SJCRH30 (cell line): ENCODE measurements around the gene SPRYD3. TPM values are rescaled to one million over a fixed set of nuclear protein-coding genes. Genes with fewer than 3 reads are reported as not detected.

Experiments
- DNase-seq, 2 experiments: peaks; one replicate each; pipeline ENCODE4 v3.0.0-alpha.2; 2015 to 2020
- H3K27ac ChIP-seq: fragments of 250-450 bp; sonication (Bioruptor Pico); 2 replicates; pipeline ENCODE4 v1.5.1; 2020; ENCODE audit warnings: mild to moderate bottlenecking, moderate library complexity
- H3K27me3 ChIP-seq: fragments of 250-450 bp; sonication (Bioruptor Pico); 2 replicates; pipeline ENCODE4 v1.5.1; 2020; ENCODE audit warnings: mild to moderate bottlenecking, moderate library complexity
- H3K36me3 ChIP-seq: fragments of 250-450 bp; sonication (Bioruptor Pico); 2 replicates; pipeline ENCODE4 v1.5.1; 2020; ENCODE audit warnings: mild to moderate bottlenecking, moderate library complexity
- H3K4me1 ChIP-seq: fragments of 250-450 bp; sonication (Bioruptor Pico); 2 replicates; pipeline ENCODE4 v1.5.1; 2020; ENCODE audit warnings: mild to moderate bottlenecking, moderate library complexity
- H3K4me3 ChIP-seq: fragments of 250-450 bp; sonication (Bioruptor Pico); 2 replicates; pipeline ENCODE4 v1.5.1; 2020; ENCODE audit warnings: mild to moderate bottlenecking, moderate library complexity
- H3K9me3 ChIP-seq: fragments of 250-450 bp; sonication (Bioruptor Pico); replicated peaks from 2 replicates; pipeline ENCODE4 v1.5.1; 2020; ENCODE audit warnings: mild to moderate bottlenecking, moderate library complexity
- total RNA-seq: library from RNA; depleted of rRNA; stranded (reverse); fragments of >200 nt; shearing (Covaris generic); gene quantifications from 2 replicates; pipeline ENCODE4 v1.2.3, GENCODE V29; 2014

SPRYD3 gene
- total RNA-seq, 1 experiment from 2014 or later, result 10.4 TPM

DNA sequence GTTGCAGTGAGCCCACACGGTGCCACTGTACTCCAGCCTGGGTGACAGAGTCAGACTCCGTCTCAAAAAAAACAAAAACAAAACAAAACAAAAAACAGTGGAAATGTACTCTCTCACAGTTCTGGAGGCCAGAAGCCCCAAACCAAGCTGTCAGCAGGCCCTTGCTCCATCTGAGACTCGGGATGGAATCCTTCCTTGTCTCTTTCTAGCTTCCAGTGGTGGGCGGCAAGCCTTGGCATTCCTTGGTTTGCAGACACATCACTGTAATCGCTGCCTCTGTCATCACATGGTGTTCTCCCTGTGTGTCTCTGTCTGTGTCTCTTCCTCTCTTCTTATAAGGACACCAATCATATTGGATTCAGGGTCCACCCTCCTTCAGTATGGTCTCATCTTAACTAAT, 22.9 kb downstream of the SPRYD3 start:
- Histone ChIP-seq H3K36me3 (no peaks in the 10 kb centered on the region), H3K4me1 (peaks cover 11% of the 10 kb centered on the region; the same call in 1 of the 2 replicates), H3K4me3 (no peak overlapping the region), H3K9me3 (no peaks in the 10 kb centered on the region), H3K27ac (no peak overlapping the region), H3K27me3 (no peaks in the 10 kb centered on the region)
- no peak for DNase-seq

DNA sequence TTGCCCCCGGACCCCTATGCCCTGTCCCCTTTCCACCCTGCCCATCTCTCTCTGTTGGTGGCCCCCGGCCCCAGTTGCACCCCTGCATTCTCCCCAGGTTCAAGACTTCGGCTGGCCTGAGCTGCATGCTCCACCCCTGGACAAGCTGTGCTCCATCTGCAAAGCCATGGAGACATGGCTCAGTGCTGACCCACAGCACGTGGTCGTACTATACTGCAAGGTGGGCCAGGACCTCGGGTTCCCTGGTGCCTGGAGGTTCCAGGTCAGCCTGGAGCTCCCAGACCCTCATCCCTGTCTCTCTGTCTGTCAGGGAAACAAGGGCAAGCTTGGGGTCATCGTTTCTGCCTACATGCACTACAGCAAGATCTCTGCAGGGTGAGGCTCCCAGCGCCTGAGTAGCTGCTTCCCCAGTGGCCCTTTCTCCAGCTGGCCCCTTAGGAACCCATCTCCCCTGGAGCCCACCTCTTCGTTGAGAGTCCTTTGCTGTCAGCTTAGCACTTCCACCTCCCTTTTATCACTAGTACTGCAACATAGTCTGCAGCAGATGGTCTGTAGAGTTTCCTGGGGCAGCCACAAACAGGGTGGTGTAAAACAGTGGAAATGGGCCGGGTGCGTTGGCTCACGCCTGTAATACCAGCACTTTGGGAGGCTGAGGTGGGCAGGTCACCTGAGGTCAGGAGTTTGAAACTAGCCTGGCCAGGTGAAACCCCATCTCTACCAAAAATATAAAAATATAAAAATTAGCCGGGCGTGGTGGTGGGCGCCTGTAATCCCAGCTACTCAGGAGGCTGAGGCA, 23.5 kb downstream of the SPRYD3 start:
- Histone ChIP-seq H3K27me3 (no peaks in the 10 kb centered on the region), H3K27ac (no peak overlapping the region), H3K9me3 (no peaks in the 10 kb centered on the region), H3K36me3 (no peaks in the 10 kb centered on the region), H3K4me3 (no peak overlapping the region), H3K4me1 (peaks cover 16% of the 10 kb centered on the region; the same call in 1 of the 2 replicates)
- no peak for DNase-seq

DNA sequence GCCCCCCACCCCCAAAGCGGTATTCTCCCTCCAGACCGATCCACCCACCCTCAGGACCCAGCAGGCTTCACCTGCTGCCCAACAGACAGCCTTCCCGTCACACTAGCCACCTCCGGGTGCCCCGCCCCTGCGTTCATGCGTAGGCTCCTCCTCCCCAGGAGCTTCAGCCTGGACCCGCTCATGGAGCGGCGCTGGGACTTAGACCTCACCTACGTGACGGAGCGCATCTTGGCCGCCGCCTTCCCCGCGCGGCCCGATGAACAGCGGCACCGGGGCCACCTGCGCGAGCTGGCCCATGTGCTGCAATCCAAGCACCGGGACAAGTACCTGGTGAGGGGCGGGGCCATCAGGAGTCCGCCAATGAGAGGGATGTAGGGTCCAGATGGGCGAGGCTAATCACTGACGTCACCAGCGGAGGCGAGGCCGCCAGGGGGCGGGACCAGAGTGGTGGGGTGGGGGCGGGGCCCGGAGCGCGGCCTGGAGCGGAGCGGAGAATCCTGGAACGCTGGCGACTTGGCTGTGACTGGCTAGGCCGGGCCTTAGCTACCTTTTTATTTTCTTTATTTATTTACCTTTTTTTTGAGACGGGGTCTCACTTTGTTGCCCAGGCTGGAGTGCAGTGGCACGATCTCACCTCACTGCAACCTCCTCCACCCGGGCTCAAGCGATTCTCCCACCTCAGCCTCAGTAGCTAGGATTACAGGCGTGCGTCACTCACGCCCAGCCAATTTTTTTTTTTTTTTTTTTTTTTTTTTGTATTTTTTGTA, 24.9 kb downstream of the SPRYD3 start:
- peaks cover 20% of the 10 kb centered on the region for H3K4me1 ChIP-seq
- H3K4me3 ChIP-seq, result no peak overlapping the region
- no peaks in the 10 kb centered on the region for H3K36me3 ChIP-seq
- H3K27me3 ChIP-seq, result no peaks in the 10 kb centered on the region
- H3K9me3 ChIP-seq, result no peaks in the 10 kb centered on the region
- H3K27ac ChIP-seq, result no peak overlapping the region
- no peak for DNase-seq

DNA sequence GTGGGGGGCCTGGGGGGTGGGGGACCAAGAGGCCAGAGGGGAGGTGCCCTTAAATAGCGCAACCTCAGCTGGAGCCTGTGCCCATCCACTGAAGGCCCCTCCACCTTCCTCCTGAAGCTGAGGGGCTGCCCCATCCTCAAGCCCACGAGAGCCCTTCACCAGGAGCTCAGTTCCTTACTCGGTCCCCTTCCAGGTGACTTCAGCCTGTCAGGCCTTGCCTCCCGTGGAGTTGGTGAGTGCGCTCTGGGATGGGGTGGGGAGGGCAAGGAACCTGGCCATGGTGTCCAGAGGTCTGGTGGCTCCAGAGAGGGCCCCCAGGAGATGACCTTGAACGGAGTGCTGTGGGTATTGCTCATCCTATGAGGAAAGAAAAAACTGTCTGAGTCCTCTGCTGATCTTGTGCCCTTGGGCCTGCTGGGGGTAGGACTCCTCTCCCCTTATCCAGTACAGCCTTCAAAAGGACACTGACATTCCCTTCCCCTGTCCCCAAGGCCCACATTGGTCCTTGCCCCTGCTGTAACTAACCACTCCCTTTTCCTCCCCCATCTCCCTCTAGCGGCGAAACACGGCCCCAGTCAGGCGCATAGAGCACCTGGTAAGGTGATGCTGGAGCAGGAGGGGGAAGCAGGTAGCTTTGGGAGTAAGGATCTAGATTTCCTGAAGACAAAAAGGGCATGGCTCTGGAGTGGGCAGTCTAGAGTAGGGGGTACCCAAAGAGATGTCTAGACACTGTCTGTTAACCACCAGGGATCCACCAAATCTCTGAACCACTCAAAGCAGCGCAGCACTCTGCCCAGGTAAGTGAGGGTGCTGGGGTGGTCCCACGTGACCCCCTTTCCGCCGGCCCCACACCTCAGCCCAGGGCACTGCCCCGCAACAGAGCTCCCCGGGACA, 25.7 kb downstream of the SPRYD3 start:
- no peaks in the 10 kb centered on the region for H3K27me3 ChIP-seq
- no peak for DNase-seq
- H3K9me3 ChIP-seq, result no peaks in the 10 kb centered on the region
- no peaks in the 10 kb centered on the region for H3K36me3 ChIP-seq
- peaks cover 29% of the 10 kb centered on the region for H3K4me1 ChIP-seq
- H3K27ac ChIP-seq, result no peak overlapping the region
- no peak overlapping the region for H3K4me3 ChIP-seq

DNA sequence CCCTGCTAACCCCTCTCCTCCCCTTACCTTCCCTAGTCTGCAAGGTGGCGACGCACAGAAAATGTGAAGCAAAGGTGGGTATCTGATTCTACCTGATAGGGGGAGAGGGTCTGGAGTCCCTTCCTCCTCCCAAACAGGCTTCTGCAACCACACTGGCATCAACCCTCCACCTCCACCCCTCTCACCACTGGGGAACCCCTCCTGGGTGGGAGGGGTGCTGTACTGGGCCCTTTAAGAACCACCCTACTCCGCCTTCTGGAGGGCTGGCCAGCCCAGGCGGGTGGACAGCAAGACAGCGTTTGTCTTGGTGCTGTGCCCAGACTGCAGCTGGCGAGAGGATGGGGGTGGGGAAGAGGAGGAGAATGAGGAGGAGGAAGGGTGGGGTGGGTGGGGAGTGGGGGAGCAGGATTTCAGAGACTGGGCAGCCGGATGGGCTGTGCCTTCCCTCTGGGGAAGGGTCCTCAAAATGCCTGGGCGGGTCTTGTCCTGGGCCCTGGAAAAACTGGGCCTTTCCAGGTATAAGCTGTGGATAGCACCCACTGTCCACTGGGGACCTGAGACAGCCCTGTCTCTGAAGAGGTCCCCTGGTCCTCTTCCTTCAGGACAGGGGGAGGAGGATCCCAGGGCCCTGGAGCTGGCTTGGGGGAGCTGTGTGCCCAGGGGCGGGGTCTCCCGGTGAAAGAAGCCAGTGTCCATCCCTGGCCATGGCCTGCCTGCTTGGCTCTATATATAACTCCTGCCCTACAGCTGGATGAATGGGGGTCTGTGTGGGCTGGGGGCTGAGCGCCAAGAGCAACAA, 26.6 kb downstream of the SPRYD3 start:
- Histone ChIP-seq H3K36me3 (no peaks in the 10 kb centered on the region), H3K9me3 (no peaks in the 10 kb centered on the region), H3K27ac (no peak overlapping the region), H3K4me1 (peaks cover 37% of the 10 kb centered on the region), H3K27me3 (no peaks in the 10 kb centered on the region), H3K4me3 (no peak overlapping the region)
- peak; percentile 60 to 63 for DNase-seq

DNA sequence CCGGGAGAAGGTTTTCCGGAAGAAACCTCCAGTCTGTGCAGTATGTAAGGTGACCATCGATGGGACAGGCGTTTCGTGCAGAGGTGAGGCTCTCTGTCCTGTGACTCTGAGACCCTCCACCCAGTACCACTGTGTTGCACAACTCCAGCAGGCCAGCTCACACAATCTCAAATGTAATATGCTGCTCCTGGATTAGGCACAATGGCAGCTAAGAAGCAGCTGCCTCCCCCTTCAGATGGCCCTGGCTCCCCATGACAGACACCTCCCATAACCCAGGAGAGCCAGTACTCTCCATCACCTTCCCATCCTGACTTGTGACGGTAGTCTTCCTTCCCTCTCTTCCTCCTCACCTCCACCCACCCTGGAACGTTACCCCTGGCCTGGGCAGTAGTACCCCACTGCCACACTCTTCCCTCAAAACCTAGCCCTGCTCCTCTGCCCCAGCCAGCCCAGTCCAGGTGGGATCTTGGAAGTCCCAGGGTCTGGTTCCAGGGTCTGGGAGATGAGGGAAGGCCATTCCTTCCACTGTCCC, 27.2 kb downstream of the SPRYD3 start:
- H3K4me3 ChIP-seq, result no peak overlapping the region

DNA sequence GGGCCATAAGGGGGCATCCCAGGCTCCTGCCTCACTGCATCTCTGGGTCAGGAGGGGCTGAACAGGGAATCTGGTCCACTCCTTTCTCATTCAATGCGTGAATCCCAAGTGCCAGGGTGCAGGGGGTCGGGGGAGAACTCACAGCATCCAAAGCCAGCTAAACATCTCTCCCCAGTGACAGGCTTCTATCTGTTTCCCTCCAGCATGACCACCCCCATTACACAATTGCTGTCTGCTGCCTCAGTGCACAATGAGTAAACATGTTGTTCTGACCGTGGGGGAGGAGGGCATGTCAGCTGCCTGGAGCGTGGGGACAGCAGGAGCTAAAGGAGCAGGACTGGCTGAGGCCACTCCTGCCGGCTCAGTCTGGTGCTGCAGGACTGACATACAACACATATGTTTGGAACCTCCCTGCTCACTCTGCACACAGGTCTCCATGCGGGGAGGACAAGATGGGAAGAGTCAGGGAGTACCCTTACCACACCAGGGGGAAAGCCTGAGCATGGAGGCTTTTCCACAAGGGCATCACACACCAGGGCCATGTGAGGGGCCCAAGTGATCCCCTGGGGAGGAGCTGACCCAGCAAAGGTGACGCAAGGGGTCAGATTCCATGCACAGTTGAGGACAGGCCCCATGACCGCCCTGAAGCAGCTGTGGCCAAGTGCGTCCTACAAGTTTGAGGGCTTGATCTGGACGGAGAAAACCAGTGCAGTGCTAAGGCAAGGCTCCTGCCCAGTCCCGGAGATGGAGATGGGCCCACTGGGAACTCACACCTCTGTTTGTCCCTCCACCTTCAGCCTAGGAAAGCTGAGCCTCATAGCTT, 27.9 kb downstream of the SPRYD3 start:
- no peaks in the 10 kb centered on the region for H3K9me3 ChIP-seq
- peaks cover 37% of the 10 kb centered on the region for H3K4me1 ChIP-seq
- DNase-seq, result no peak
- no peaks in the 10 kb centered on the region for H3K36me3 ChIP-seq
- no peaks in the 10 kb centered on the region for H3K27me3 ChIP-seq
- no peak overlapping the region for H3K4me3 ChIP-seq
- H3K27ac ChIP-seq, result no peak overlapping the region

More for the DNA sequence above, 27.2 kb downstream of the SPRYD3 start:
- Histone ChIP-seq H3K36me3 (no peaks in the 10 kb centered on the region), H3K27me3 (no peaks in the 10 kb centered on the region), H3K4me1 (peaks cover 37% of the 10 kb centered on the region), H3K9me3 (no peaks in the 10 kb centered on the region), H3K27ac (no peak overlapping the region)
- DNase-seq, result no peak

DNA sequence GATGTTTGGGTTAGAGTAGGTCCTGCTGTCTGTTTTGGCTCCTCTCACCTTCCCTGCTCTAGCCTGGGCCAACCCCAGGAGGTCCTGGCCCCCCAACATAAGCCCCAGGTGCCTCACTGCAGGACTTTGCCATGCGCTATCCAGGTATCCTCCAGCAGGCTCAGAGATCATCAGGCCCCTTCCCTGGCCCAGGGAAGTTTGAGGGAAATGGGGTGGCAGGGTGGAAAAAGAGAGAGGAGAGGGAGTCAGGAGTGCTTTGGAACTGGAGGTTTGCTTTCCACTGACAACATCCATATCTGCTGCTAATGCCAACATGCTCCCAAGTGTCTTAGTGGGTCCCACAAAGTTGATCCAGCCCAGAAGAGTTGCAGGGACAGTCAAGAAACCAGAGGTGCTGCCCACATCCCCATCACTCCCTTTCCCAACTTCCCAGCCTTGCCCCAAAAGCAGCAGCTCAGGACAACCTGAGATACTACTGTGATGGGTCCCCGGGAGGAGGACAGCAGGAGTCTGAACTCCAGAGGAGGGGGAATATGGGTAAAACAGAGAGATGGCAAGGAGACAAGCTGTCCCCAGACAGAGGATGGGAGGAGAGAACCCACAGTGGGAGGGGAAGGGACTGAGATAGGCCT, 28.6 kb downstream of the SPRYD3 start:
- no peak for DNase-seq
- Histone ChIP-seq H3K9me3 (no peaks in the 10 kb centered on the region), H3K27ac (peak overlapping the region; percentile 29; the same call in 1 of the 2 replicates), H3K36me3 (no peaks in the 10 kb centered on the region), H3K27me3 (no peaks in the 10 kb centered on the region), H3K4me3 (peak overlapping the region; percentile 58), H3K4me1 (peaks cover 37% of the 10 kb centered on the region)

DNA sequence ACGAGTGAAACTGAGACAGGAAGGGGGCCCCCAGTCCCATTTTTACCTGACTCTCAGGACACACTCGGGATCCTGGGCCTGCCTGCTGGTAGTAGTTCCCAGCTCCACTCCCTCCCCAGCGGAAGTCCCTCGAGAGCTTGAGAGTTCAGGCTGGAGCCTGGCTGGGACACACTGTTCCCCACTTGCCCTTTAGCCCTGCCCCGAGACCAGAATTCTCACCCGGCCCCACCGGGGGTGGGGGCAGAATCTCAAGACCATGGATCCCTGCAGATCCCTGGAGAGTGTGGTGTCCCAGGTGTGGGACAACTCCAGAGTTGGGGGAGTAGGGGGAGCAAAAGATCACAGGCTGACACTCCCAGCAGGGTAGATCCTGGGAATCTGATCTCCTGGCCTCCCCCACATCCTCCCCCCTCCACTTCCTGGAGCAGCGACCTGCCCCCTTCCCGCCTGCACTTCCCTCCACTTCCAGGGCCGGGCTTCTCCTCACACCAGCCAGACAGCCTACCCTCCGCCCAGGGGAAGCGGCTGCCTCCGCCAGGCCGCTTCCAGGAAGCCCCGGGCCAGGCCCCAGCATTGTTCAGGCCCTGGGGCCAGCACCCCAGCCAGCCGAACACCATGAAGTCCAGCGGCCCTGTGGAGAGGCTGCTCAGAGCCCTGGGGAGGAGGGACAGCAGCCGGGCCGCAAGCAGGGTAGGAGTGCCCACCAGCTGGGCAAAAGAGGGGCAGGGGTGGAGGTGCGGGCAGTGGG, 29.4 kb downstream of the SPRYD3 start, which contains the start of gene TNS2:
Gene TNS2, plus strand, starts transcription at position 495 of the 748 bp plus-strand sequence. Its CDS starts 121 bp downstream, at position 616.
- Histone ChIP-seq H3K36me3 (no peaks in the 10 kb centered on the region), H3K4me1 (peaks cover 37% of the 10 kb centered on the region), H3K27me3 (no peaks in the 10 kb centered on the region), H3K9me3 (no peaks in the 10 kb centered on the region), H3K27ac (peak within 1 kb of the TSS; percentile 29), H3K4me3 (peak within 1 kb of the TSS; percentile 58)
- DNase-seq, result peak; percentile 75 to 77

DNA sequence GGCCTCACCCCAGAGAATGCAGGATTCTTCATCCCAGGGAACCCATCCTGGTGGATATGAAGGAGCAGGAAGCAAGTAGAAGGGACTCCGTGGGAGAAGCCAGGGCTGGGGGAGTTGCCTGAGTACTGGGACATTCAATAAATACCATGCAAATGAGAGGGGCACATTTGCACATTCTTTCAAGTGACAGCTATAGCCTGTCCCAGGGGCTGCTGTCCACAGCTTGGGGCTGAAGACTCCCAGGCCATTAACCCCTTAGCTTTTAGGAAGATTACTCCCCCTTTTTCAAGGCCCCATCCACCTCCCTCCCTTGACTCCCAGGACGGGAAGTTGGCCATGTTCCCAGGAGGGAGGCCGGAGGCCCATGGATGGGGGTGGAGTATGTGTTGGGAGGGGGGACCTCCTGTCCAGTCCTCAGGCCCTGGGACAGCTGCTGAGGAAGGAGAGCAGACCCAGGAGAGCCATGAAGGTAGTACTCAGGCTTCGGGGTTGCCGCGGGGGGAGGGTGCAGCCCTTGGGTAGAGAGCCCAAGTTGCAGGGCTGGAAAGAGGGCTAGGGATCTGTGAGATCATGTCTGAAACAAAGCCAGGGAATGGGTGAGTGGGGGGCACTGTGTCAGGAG, 30.3 kb downstream of the SPRYD3 start:
- Histone ChIP-seq H3K4me3 (peak overlapping the region; percentile 58), H3K9me3 (no peaks in the 10 kb centered on the region), H3K4me1 (peaks cover 37% of the 10 kb centered on the region), H3K36me3 (no peaks in the 10 kb centered on the region), H3K27me3 (no peaks in the 10 kb centered on the region), H3K27ac (peak overlapping the region; percentile 29)
- peak; percentile 85 to 88 for DNase-seq

DNA sequence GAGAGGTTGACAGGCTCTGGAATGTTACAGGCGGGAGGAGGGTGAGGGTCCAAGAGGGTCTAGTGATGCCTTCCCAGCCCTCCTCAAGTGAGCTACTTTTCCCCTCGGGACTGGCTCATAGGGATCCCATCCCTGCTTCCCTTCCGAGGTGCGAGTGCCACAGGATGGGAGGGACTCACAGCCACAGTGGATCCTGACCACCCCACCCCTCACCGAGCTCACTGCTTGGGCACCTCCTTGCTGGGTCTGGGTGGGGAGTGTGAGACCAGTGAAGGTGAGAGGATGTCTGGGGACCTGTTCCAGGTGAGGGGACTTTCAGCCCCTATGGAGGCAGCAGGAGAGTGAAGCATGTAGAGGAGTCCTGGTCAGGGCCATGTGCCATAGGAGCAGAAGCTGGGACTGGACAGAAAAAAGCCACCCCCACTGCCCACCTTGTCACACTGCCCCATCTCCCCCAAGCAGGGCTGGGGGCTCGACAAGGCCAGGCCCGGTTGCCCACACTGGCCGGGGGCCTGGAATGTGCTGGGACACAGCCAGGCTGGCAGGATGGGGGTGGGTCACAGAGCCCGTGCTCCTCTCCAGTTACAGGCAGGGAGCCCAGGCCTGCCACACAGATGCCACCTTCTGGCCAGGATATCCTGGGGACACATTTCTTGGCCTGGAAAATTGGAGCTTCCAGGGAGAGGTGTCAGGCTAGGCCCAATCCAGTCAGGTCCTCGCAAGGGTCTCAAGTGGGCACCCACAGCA, 31.0 kb downstream of the SPRYD3 start:
- no peak for DNase-seq
- H3K36me3 ChIP-seq, result no peaks in the 10 kb centered on the region
- H3K4me3 ChIP-seq, result peak overlapping the region; percentile 58
- peak overlapping the region; percentile 62; the same call in 1 of the 2 replicates for H3K27ac ChIP-seq
- peaks cover 37% of the 10 kb centered on the region for H3K4me1 ChIP-seq
- H3K9me3 ChIP-seq, result no peaks in the 10 kb centered on the region
- no peaks in the 10 kb centered on the region for H3K27me3 ChIP-seq
